GM19023 (cell line): ENCODE data around the gene SDHB.
A peak's percentile ranks its signal among the peaks of the same experiment; 100 is the strongest.

ENCODE experiments used
- ATAC-seq: cut with Tn5 transposase; IDR thresholded peaks from one replicate; pipeline ENCODE4 v1.9.1; 2021; ENCODE audit warnings: mild to moderate bottlenecking, moderate library complexity; ENCODE audit not compliant: unreplicated experiment

The SDHB gene

GRCh38 chr1:17013491-17014320 lies 40.1 kb downstream of the SDHB start:
- no peak for ATAC-seq

DNA sequence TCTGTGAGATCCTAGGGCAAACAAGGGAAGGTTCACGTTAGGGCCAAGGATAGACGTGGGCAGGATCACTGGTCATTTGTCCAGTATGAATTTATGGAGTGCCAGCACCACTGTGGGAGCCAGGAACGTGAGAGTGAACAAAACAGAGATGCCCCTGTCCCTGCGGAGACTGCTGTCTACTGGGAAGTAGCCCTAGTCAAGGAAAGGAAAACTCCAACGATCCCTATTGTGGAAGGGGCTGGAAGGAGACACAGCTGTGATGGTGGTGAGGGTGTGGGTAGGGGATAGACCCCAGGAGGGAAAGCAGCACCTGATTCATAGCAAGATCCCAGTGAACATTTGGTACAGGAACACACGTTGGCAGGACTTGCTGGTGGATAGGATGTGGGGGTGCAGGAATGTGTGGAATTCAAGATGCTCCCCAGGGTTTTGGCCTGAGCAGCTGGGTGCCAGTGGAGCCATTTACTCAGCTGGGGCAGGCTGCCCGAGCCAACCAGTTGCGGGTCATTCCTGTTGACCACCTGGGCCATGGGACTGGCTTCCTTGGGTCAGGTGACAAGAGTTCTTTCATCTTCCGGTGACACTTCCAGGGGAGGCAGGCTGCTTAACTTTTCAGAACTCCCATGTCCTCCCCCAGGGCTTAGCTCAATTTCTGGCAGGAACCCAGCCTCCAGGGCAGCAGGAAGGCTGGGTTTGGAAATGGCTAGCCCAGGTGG lies 40.9 kb downstream of the SDHB start:
- no peak for ATAC-seq

- peak; percentile 89 for ATAC-seq
These were observed 42.2 kb downstream of the SDHB start, which contains the start of gene ATP13A2 for GRCh38 chr1:17011439-17012307. TSS of gene ATP13A2 (minus strand) at chr1:17011928. CDS start at chr1:17011738, 190 bp downstream.

DNA sequence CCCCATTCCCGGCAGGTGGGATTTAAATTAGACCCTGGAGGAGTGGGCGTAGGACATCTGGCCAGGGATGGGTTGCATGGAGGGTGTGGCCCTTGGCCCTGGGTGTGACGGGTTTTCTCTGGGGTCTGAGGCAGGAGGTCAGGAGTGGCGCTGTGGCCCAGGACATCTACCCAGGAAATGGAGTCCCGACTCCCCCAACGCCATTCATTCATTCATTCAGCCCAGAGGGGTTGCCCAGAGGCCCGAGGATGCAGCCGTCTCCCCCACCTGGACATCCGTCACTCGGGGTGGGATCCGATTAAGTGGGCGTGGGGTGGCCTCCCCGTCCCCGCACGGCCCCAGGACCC lies 42.8 kb downstream of the SDHB start:
- no peak for ATAC-seq

- ATAC-seq, result no peak
These were observed 44.1 kb downstream of the SDHB start for GRCh38 chr1:17009706-17010105.

DNA sequence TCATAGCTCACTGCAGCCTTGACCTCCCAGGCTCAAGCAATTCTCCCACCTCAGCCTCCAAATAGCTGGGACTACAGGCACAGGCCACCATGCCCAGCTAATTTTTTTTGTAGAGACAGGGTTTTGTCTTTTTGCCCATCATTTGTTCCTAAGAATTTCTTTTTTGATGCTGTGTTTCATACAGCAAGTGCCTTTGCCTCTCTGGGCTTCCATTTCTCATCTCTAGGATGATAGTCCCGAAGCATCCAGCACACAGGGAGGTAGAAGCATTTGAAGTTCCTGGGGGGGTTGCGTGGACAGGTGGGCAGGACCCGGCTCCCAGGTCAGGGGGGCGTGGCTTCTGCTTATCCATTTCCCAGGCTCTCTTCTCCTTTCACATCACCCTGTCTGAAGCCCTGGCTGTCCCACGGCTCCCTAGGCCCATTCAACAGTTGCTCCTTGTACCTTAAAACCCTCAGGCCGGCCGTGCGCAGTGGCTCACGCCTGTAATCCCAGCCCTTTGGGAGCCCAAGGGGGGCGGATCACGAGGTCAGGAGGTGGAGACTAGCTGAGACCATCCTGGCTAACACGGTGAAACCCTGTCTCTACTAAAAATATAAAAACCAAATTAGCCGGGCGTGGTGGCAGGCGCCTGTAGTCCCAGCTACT lies 45.5 kb downstream of the SDHB start:
- no peak for ATAC-seq

GRCh38 chr1:17007121-17007520 lies 46.7 kb downstream of the SDHB start:
- no peak for ATAC-seq

GRCh38 chr1:17005365-17005740 lies 48.5 kb downstream of the SDHB start:
- no peak for ATAC-seq

DNA sequence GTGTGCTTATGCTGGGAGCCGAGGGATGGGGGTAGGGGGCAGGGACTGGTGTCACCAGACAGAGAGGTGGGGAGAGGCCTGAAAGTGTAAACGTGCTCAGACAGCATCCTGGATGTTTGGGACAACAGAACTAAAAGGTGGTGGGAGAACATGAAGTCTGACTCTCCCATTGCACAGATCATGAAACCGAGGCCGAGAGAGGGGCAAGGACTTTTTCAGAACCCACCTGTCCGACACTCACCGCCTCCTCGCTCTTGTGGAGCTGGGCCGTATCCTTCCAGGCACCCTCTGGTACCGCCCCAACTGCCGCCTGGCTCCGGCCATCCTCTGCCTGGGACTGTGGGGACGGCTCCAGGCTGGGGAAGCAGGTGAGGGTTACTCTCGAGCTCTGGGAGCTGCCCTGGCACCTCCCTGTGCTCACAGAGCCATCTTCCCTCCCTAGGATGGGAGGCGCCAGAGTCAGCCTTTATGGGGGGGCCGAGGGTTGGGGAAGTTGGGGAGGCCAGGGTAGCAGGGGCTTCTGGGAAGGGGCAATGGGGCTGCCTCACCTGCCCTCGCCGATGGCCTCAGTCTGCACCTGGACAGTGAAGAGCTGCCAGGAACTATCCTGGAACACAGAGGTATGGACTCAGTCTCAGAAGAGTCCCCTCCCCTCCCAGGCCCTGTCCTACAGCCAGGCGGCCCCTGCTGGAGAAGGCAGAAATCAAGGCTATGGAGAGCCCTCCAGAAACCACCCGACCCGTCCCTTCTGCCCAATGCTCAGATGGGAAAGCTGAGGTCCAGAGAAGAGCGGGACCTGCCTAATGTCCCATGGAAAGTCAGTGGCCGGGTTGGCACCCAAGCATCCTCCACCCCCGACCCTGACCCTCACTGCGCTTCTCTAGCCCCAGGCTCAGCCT lies 49.1 kb downstream of the SDHB start:
- ATAC-seq, result no peak

DNA sequence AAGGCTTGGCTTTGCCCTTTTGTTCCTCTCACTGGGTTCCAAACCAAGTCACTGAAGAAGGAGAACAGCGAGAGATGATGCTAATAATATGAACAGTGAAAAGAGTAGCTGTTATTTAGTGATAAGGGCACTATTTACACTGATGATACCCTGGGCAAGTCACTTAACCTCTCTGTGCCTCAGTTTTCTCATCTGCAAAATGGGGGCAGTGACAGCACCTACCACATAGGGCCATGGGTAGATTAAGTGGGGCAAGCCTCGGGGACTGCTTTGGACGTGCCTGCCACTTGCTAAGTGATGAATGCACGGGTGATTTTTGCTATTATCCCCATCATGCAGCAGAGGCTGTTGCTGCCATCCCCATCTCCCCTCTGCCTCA lies 51.3 kb downstream of the SDHB start:
- ATAC-seq, result no peak

DNA sequence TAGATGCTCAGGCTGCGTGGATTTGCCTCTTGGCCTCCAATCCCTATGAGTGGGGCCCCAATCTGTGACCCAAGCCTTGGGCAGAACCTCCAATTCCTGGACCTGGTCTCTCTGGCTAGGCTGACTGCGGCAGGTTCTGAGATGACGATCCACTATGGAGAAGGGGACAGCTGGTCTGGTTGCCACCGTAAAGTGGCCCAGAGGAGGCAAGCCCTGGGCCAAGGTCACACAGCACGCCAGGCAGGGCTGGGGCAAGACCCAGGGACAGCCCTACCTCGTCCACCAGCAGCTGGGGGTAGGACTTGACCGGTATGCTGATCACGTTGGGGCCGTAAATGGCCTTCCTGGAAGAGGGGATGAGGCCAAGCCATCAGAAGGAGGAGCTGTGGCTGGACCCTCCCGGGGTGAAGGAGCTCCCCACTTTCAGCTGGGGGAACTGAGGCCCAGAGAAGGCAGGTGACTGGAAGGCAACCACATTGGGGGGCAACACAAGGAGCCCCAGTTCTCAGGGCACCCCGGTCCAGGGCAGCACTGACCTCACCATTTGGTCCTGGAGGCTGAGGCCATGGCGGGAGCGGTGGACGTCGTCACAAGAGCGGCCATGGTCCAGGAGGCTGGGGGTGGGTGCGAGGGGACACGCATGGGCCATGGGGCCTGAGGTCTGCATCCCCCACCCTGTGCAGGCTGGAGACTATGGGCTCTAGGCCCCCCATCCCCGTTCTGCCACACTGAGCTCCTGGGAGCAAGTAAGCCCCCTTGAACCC lies 51.9 kb downstream of the SDHB start:
- ATAC-seq, result no peak

GRCh38 chr1:16999863-17000262 lies 54.0 kb downstream of the SDHB start:
- no peak for ATAC-seq

DNA sequence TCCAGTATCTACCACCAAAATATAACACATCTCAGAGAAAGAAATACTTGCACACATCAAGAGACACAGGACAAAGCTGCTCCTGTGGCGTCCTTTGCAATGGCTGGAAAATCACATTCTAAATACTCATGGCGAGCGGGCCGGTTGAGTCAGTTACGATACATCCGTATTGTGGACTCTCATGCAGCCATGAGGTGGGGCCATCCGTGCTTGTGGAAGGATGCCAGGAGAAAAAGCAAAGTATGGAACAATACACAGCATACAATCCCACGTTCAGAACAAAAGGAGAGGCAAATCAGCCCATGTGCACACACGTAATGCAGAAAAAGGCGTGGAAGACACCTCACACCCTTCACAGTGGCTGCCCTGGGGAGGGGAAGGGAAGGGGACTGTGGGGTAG lies 55.2 kb downstream of the SDHB start:
- ATAC-seq, result no peak

DNA sequence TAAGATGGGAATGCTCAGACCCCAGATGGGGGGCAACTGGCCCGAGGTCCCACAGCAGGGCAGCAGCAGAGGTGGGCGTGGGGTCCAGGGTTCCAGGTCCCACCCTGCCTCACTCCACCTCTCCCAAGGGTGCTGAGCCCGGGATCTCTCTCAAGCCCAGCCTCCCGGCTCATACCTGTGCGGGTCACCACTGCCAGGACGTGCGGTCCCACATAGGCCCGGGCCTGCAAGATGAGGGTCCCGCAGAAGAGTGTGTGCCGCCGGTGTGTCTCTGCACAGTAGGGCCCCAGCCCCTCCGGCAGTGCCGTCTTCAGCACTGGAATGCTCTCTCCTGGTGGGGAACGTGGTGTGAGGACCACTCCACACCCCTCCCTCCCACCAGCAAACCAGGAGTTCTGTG lies 57.0 kb downstream of the SDHB start:
- no peak for ATAC-seq

GRCh38 chr1:16993521-16994038 lies 60.3 kb downstream of the SDHB start:
- ATAC-seq, result no peak

DNA sequence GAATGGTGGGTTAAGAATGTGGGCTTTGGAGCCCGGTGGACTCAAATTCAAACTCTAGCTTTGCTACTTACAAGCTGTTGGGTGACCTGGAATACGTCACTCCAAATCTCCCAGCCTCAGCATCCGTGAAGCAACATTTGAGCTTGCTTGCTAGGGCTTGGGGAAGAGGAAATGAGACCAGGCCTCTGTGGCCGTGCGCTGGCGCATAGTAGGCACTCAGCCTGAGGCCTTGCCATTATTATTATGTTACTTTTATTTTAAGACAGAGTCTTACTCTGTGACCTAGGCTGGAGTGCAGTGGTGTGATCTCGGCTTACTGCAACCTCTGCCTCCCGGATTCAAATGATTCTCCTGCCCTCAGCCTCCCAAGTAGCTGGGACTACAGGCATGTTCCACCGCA lies 61.2 kb downstream of the SDHB start:
- no peak for ATAC-seq

GRCh38 chr1:16992102-16992501 lies 61.7 kb downstream of the SDHB start:
- ATAC-seq, result no peak

- no peak for ATAC-seq
These were observed 62.3 kb downstream of the SDHB start for GRCh38 chr1:16991571-16991970.
